Loucy (cell line): Measurements from ENCODE around the gene GPR63.

ENCODE experiments used
- EZH2phosphoT487 ChIP-seq: fragments of 200-600 bp; IDR thresholded peaks from 2 replicates; pipeline ENCODE4 v1.6.1; 2018; ENCODE audit warnings: antibody characterized with exemption, mild to moderate bottlenecking, moderate library complexity, borderline replicate concordance
- TF ChIP-seq, protein P1 (sequence below): fragments of 200-600 bp; sonication (generic); conservative IDR thresholded peaks from 2 replicates; pipeline ENCODE4 v1.5.1; 2014; ENCODE audit warnings: mild to moderate bottlenecking, antibody characterized with exemption, low read length

DNA sequence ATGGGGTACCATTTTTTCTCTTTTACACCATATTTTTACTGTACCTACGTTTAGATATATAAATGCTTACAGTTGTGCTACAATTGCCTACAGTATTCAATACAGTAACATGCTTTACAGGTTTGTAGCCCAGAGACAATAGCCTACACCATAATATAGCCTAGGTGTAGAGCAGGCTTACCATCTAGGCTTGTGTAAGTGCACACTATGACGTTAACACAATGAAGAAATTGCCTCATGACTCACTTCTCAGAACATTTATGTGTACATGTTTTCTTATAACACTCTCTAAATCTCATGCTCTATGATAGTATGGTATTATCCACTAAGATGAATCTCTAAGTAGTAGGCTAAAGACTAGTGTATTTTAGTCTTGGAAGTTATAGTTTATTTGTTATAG, 13.5 kb downstream of the GPR63 start:
- TF ChIP-seq, protein P1, sequence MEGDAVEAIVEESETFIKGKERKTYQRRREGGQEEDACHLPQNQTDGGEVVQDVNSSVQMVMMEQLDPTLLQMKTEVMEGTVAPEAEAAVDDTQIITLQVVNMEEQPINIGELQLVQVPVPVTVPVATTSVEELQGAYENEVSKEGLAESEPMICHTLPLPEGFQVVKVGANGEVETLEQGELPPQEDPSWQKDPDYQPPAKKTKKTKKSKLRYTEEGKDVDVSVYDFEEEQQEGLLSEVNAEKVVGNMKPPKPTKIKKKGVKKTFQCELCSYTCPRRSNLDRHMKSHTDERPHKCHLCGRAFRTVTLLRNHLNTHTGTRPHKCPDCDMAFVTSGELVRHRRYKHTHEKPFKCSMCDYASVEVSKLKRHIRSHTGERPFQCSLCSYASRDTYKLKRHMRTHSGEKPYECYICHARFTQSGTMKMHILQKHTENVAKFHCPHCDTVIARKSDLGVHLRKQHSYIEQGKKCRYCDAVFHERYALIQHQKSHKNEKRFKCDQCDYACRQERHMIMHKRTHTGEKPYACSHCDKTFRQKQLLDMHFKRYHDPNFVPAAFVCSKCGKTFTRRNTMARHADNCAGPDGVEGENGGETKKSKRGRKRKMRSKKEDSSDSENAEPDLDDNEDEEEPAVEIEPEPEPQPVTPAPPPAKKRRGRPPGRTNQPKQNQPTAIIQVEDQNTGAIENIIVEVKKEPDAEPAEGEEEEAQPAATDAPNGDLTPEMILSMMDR: no peak
- TF ChIP-seq EZH2phosphoT487: no peak
